Aorta (tissue), 5 donors: Measurements from ENCODE around the gene TIMM17B. TPM values are rescaled to one million over a fixed set of nuclear protein-coding genes. Genes with fewer than 3 reads are reported as not detected.
A peak's percentile ranks its signal among the peaks of the same experiment; 100 is the strongest.

ENCODE experiments used
- ATAC-seq: fragments of 200-7000 bp; cut with Tn5 transposase; one replicate; pipeline ENCODE4 v1.9.1; 2022; ENCODE audit warnings: moderate library complexity; ENCODE audit not compliant: low FRiP score
- DNase-seq, 2 donors: peaks; one replicate each; pipeline ENCODE4 v3.0.0-alpha.2; 2020
- H3K27ac ChIP-seq, 2 donors: one replicate each; pipeline ENCODE4 v1.5.1; 2013; ENCODE audit warnings: low read length in 2 of 2, mild to moderate bottlenecking in 2 of 2, moderate library complexity in 2 of 2, control low read depth in 1 of 2, inconsistent platforms in 1 of 2, low read depth in 1 of 2
- H3K27me3 ChIP-seq, 2 donors: one replicate each; pipeline ENCODE4 v1.6.1; 2013; ENCODE audit warnings: control low read depth in 1 of 2, low read length in 1 of 2, mild to moderate bottlenecking in 1 of 2, moderate library complexity in 1 of 2; ENCODE audit not compliant: insufficient read depth in 2 of 2, control insufficient read depth in 1 of 2
- H3K36me3 ChIP-seq, 2 donors: one replicate each; pipeline ENCODE4 v1.6.1; 2013; ENCODE audit warnings: control low read depth in 1 of 2, low read length in 1 of 2, mild to moderate bottlenecking in 1 of 2; ENCODE audit not compliant: insufficient read depth in 2 of 2, control insufficient read depth in 1 of 2
- H3K4me1 ChIP-seq, 2 donors: one replicate each; pipeline ENCODE4 v1.6.1; 2013; ENCODE audit warnings: low read length in 2 of 2, control low read depth in 1 of 2, mild to moderate bottlenecking in 1 of 2, moderate library complexity in 1 of 2; ENCODE audit not compliant: insufficient read depth in 2 of 2, control insufficient read depth in 1 of 2
- H3K4me3 ChIP-seq, 2 donors: one replicate each; pipeline ENCODE4 v1.5.1; 2013; ENCODE audit warnings: low read length in 2 of 2, control low read depth in 1 of 2, mild to moderate bottlenecking in 1 of 2
- H3K9me3 ChIP-seq: one replicate; pipeline ENCODE4 v1.6.1; 2013; ENCODE audit warnings: mild to moderate bottlenecking, low read length; ENCODE audit not compliant: control insufficient read depth
- WGBS, 2 donors: extraction: QIAGEN DNeasy Blood & Tissue Kit; methylation state at CpG; one replicate each; pipeline ENCODE4 v1.1.7; 2013; 5-methylcytosine and 5-hydroxymethylcytosine counted together
- intact Hi-C, 2 donors: fragments of 100-400 bp; cut with DNase I; formaldehyde crosslinking; loops; one replicate each; pipeline versions ENCODE4 v1.14.2 to v1.15.0; 2022
- polyA plus RNA-seq, 2 donors: library from polyadenylated mRNA; stranded (reverse); fragments of 200-250 nt; gene quantifications; one replicate each; pipeline ENCODE4 v1.2.3, GENCODE V29; 2013
- total RNA-seq, 2 donors: library from RNA; stranded (reverse); fragmentation: NEBNext Ultra II Directional; extraction: Animal tissue kit (Norgen Biotek cat#: 25700); gene quantifications; one replicate each; pipeline ENCODE4 v1.2.1, GENCODE V29; 2021
- donor health status: healthy with polysubstance abuse.
- donor health status: Bipolar disorder and iron deficiency.
- donor health status: DM: no; HTN: no; CAD: no.
- donor health status: DM: no; HTN: no; CAD: no.
- donor health status: DM: yes; HTN: yes; CAD: no.

Gene TIMM17B
- total and polyA plus RNA-seq, 4 donors: 26.2 to 44.5 (median 32.4) TPM

- Histone ChIP-seq H3K36me3 (peaks cover 0 to 2% of the 10 kb centered on the region in 2 donors), H3K4me1 (no peaks in the 10 kb centered on the region), H3K27me3 (no peaks in the 10 kb centered on the region), H3K9me3 (no peaks in the 10 kb centered on the region), H3K27ac (no peak overlapping the region), H3K4me3 (no peak overlapping the region)
- DNase-seq (peak in 1 of 2 donors; percentile 40), ATAC-seq (no peak)
- intact Hi-C loops: no loop called here
- WGBS, 2 donors: 78 to 80% methylated on average over 5 of the region's 5 CpGs
These were observed 16.2 kb upstream of the TIMM17B start for GRCh38 chrX:48913605-48914366.

DNA sequence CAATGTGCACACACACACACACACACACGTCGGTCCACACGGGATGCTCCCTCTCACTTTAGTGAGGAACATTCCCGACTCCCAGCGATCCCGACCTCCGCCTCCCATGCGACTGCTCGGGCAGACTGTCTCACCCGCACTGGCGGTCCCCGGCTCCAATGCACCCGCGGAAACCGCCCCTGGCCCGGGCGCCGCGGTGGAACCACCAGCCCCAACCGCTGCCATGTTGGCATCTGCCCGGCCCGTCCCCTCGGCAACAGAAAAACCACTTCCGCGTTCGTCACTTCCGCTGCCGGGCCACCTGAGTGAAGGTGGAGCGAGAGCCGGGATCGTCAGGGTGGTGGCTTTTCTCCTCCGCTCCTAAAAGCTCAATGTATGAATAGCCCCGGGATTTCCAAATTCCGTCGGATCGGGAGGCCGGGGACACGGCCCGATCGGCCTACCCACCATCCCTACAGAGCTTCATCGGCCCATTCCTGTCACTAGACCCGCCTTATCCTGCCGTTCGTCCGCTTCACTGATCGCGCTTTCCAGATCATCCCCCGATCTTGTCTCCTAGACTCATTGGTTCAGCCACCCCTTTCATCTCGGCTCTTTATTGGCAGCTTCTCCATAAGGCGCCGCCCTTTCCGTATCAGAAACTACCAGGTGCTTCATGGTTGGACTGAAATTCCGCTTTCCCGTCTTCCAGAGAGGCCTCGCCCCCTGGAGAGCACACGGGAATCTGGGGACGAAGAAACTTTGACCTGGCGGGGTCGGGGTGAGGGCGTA lies 14.0 kb upstream of the TIMM17B start, which contains the start of gene SLC35A2:
Gene SLC35A2 (minus strand): TSS at position 235 of the 771 bp plus-strand sequence. CDS start 10 bp downstream, at position 225.
- H3K4me1 ChIP-seq: no peaks in the 10 kb centered on the region
- DNase-seq (peak; percentile 86 to 93), ATAC-seq (peak; percentile 86)
- intact Hi-C loops: no loop called here
- H3K4me3 ChIP-seq: peak within 1 kb of the TSS; percentile 43 to 73
- H3K9me3 ChIP-seq: no peaks in the 10 kb centered on the region
- peak within 1 kb of the TSS in 1 of 2 donors; percentile 56 for H3K27ac ChIP-seq
- no peaks in the 10 kb centered on the region for H3K27me3 ChIP-seq
- H3K36me3 ChIP-seq: peaks cover 0 to 2% of the 10 kb centered on the region in 2 donors
- WGBS, 2 donors: 0 to 32% methylated on average over 60 of the region's 60 CpGs

DNA sequence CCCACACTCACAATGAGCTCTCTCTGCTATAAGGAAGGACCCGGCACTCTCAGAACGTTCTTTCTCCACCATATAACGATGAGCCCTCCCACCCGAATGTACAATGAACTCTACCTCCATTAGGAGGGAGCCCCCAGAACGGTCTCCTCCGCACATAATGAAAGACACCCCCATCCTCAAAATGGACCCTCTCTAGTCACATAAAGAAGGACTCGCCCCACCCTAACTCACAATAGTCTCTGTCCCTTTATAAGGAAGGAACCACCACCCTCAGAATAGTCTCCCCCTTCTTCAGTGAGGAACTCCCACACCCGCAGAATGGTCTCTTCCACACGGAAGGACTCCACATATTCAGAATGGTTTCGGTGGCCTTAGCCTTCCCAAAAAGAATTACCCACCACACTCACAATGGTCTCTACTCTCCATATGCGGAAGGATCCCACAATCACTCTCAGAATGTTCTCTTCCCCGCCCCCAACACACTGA lies 13.4 kb upstream of the TIMM17B start:
- Histone ChIP-seq H3K4me3 (peak overlapping the region; percentile 43 to 73), H3K27ac (no peak overlapping the region), H3K4me1 (no peaks in the 10 kb centered on the region), H3K36me3 (peaks cover 0 to 2% of the 10 kb centered on the region in 2 donors), H3K27me3 (no peaks in the 10 kb centered on the region), H3K9me3 (no peaks in the 10 kb centered on the region)
- intact Hi-C loops: no loop called here
- ATAC-seq (no peak), DNase-seq (peak in 1 of 2 donors; percentile 7)
- WGBS, 2 donors: 0 to 21% methylated on average over 12 of the region's 12 CpGs

GRCh38 chrX:48909703-48910294 lies 12.2 kb upstream of the TIMM17B start:
- no peak overlapping the region for H3K4me3 ChIP-seq
- DNase-seq (peak in 1 of 2 donors; percentile 33), ATAC-seq (no peak)
- intact Hi-C loops: no loop called here
- peaks cover 0 to 5% of the 10 kb centered on the region in 2 donors for H3K36me3 ChIP-seq
- no peak overlapping the region for H3K27ac ChIP-seq
- no peaks in the 10 kb centered on the region for H3K9me3 ChIP-seq
- no peaks in the 10 kb centered on the region for H3K27me3 ChIP-seq
- H3K4me1 ChIP-seq: no peaks in the 10 kb centered on the region
- 89% methylated on average over 17 of the region's 17 CpGs for WGBS, 2 donors

DNA sequence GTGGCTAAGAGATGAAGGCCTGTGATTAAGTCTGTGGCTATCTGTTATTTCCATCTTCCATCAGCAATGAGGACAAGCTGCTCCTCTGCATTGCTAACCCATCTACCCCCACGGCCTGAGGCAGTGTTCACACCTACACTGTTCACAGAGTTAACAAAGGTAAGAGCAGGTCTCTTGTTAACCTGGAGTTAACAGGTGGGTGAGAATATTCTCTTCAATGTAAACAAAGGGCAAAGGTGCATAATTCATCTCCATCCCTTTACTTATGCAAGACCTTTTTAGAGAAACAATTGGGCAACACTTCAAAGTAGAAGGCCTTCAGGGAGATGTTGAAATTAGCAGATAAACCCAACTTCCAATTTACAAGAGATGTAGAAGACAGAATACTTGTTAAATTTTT lies 11.0 kb upstream of the TIMM17B start:
- 47 to 54% methylated on average over 1 of the region's 1 CpG for WGBS, 2 donors
- Histone ChIP-seq H3K27me3 (no peaks in the 10 kb centered on the region), H3K36me3 (peaks cover 0 to 3% of the 10 kb centered on the region in 2 donors), H3K9me3 (no peaks in the 10 kb centered on the region), H3K4me3 (no peak overlapping the region), H3K27ac (no peak overlapping the region), H3K4me1 (no peaks in the 10 kb centered on the region)
- DNase-seq (peak in 1 of 2 donors; percentile 3), ATAC-seq (no peak)
- intact Hi-C loops: no loop called here

GRCh38 chrX:48905090-48905790 lies 7.7 kb upstream of the TIMM17B start:
- ATAC-seq: no peak
- Histone ChIP-seq H3K27me3 (no peaks in the 10 kb centered on the region), H3K4me1 (no peaks in the 10 kb centered on the region), H3K27ac (no peak overlapping the region), H3K4me3 (no peak overlapping the region), H3K36me3 (peaks cover 0 to 3% of the 10 kb centered on the region in 2 donors), H3K9me3 (no peaks in the 10 kb centered on the region)
- 89% methylated on average over 20 of the region's 20 CpGs for WGBS, 2 donors
- intact Hi-C loops: no loop called here
- peak in 1 of 2 donors; percentile 33 for DNase-seq

- ATAC-seq (no peak), DNase-seq (peak in 1 of 2 donors; percentile 42)
- H3K36me3 ChIP-seq: peaks cover 0 to 3% of the 10 kb centered on the region in 2 donors
- intact Hi-C loops: no loop called here
- no peak overlapping the region for H3K27ac ChIP-seq
- H3K4me3 ChIP-seq: no peak overlapping the region
- no peaks in the 10 kb centered on the region for H3K4me1 ChIP-seq
- WGBS, 2 donors: 81 to 82% methylated on average over 14 of the region's 14 CpGs
- no peaks in the 10 kb centered on the region for H3K9me3 ChIP-seq
- H3K27me3 ChIP-seq: no peaks in the 10 kb centered on the region
These were observed 7.1 kb upstream of the TIMM17B start for GRCh38 chrX:48904626-48905025.

DNA sequence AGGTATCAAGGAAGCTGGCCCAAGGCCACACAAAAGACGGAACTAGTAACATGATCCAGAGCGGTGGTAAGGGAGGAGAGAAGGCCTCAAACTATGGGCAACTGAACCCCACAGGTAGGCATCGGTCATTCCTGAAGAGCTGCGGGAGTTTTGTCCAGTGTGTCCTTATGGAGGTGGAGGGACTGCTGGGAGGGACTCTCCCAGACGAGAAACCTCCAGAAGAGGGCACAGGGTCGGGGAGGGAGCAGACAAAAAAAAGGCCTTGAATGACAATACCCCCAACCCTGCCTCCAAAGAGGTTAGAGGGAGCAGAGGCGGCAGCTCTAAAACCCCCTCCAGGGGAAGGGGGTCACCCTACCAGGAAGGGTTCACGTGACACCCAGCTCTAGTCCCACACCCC lies 6.6 kb upstream of the TIMM17B start:
- DNase-seq (no peak), ATAC-seq (no peak)
- Histone ChIP-seq H3K27ac (no peak overlapping the region), H3K27me3 (no peaks in the 10 kb centered on the region), H3K36me3 (peaks cover 0 to 3% of the 10 kb centered on the region in 2 donors), H3K9me3 (no peaks in the 10 kb centered on the region), H3K4me3 (no peak overlapping the region), H3K4me1 (no peaks in the 10 kb centered on the region)
- intact Hi-C loops: no loop called here
- 65 to 75% methylated on average over 8 of the region's 8 CpGs for WGBS, 2 donors
